SK-N-SH (cell line): ENCODE data around the gene GSG1L. TPM values are rescaled to one million over a fixed set of nuclear protein-coding genes. Genes with fewer than 3 reads are reported as not detected.

Experiments used
- CTCF ChIA-PET: fragments of 300-600, 350-600 bp; formaldehyde crosslinking; extraction: SDS; loops from one replicate; lab custom pipeline; 2021; lab: Yijun Ruan, JAX
- POLR2A ChIA-PET: fragments of 350-600 bp; sonication (Branson Sonifier 250); formaldehyde crosslinking; extraction: SDS; loops from one replicate; lab custom pipeline; 2020; ENCODE audit warnings: antibody characterized with exemption, inconsistent platforms; lab: Yijun Ruan, JAX
- DNase-seq: peaks from one replicate; pipeline ENCODE4 v3.0.0; 2012
- H2AFZ ChIP-seq: fragments of 200-600 bp; sonication (generic); 2 replicates; pipeline ENCODE4 v1.8.1; 2016; ENCODE audit warnings: antibody characterized with exemption, mild to moderate bottlenecking, low read depth
- H3F3A ChIP-seq: fragments of 200-600 bp; sonication (generic); replicated peaks from 2 replicates; pipeline ENCODE3; 2016; ENCODE audit warnings: antibody characterized with exemption, mild to moderate bottlenecking; ENCODE audit not compliant: insufficient read depth
- H3K27ac ChIP-seq, 2 experiments: fragments of 200-500 bp in 1 of 2; fragments of 200-600 bp in 1 of 2; sonication (Bioruptor generic) in 1 of 2; sonication (generic), shearing (Covaris generic) in 1 of 2; 2 replicates each; pipeline versions ENCODE4 v1.5.1 to v1.6.1; 2014 to 2016; ENCODE audit warnings: low read depth in 2 of 2, inconsistent platforms in 1 of 2, low read length in 1 of 2, mild to moderate bottlenecking in 1 of 2, mixed read lengths in 1 of 2
- H3K27me3 ChIP-seq: fragments of 200-600 bp; sonication (generic), shearing (Covaris generic); 2 replicates; pipeline ENCODE4 v1.6.1; 2016; ENCODE audit warnings: mixed run types; ENCODE audit not compliant: insufficient read depth
- H3K36me3 ChIP-seq, 2 experiments: fragments of 200-500 bp in 1 of 2; fragments of 200-600 bp in 1 of 2; sonication (Bioruptor generic) in 1 of 2; sonication (generic) in 1 of 2; replicated peaks in 1 of 2; 2 replicates each; pipeline versions ENCODE3 to v1.5.1; 2014 to 2016; ENCODE audit warnings: low read length in 1 of 2, mild to moderate bottlenecking in 1 of 2; ENCODE audit not compliant: insufficient read depth in 2 of 2, control insufficient read depth in 1 of 2
- H3K4me1 ChIP-seq, 2 experiments: fragments of 200-500 bp in 1 of 2; fragments of 200-600 bp in 1 of 2; sonication (Bioruptor generic) in 1 of 2; sonication (generic), shearing (Covaris generic) in 1 of 2; 2 replicates each; pipeline versions ENCODE4 v1.5.1 to v1.6.1; 2014 to 2016; ENCODE audit warnings: low read depth in 1 of 2, low read length in 1 of 2, mixed run types in 1 of 2; ENCODE audit not compliant: insufficient read depth in 2 of 2, control insufficient read depth in 1 of 2
- H3K4me2 ChIP-seq: fragments of 200-600 bp; sonication (generic), shearing (Covaris generic); 2 replicates; pipeline ENCODE4 v1.6.1; 2017; ENCODE audit warnings: mixed run types
- H3K4me3 ChIP-seq, 2 experiments: fragments of 200-500 bp in 1 of 2; fragments of 200-600 bp in 1 of 2; sonication (Bioruptor generic) in 1 of 2; sonication (generic), shearing (Covaris generic) in 1 of 2; 2 replicates each; pipeline versions ENCODE4 v1.5.1 to v1.8.1; 2014 to 2016; ENCODE audit warnings: low read depth in 2 of 2, inconsistent platforms in 1 of 2, low read length in 1 of 2, mild to moderate bottlenecking in 1 of 2, mixed read lengths in 1 of 2, moderate library complexity in 1 of 2
- H3K79me2 ChIP-seq: fragments of 200-600 bp; sonication (generic); 2 replicates; pipeline ENCODE4 v1.8.1; 2017; ENCODE audit warnings: mild to moderate bottlenecking; ENCODE audit not compliant: insufficient read depth
- H3K9ac ChIP-seq: fragments of 200-600 bp; sonication (generic); 2 replicates; pipeline ENCODE4 v1.6.1; 2017; ENCODE audit warnings: mixed run types
- H3K9me2 ChIP-seq: fragments of 200-600 bp; sonication (generic); 2 replicates; pipeline ENCODE4 v1.6.1; 2017; ENCODE audit warnings: mixed run types
- H3K9me3 ChIP-seq: fragments of 200-600 bp; sonication (generic); 2 replicates; pipeline ENCODE4 v1.6.1; 2017; ENCODE audit warnings: mixed run types, mild to moderate bottlenecking, moderate library complexity
- H4K20me1 ChIP-seq: fragments of 200-600 bp; sonication (generic); 2 replicates; pipeline ENCODE4 v1.6.1; 2017; ENCODE audit warnings: mild to moderate bottlenecking, mixed run types; ENCODE audit not compliant: insufficient read depth
- FOSL2 ChIP-seq: IDR thresholded peaks from 2 replicates; pipeline ENCODE4 v1.4.0; 2012; ENCODE audit warnings: low read depth, mild to moderate bottlenecking, moderate library complexity, borderline replicate concordance
- FOXJ3 ChIP-seq: sonication (generic); formaldehyde crosslinking; IDR thresholded peaks from 2 replicates; pipeline ENCODE4 v1.5.1; 2020; ENCODE audit warnings: mild to moderate bottlenecking, missing genetic modification reagents
- GABPA ChIP-seq: IDR thresholded peaks from 2 replicates; pipeline ENCODE4 v1.4.0; 2012; ENCODE audit warnings: low read depth, mild to moderate bottlenecking
- JUND ChIP-seq: IDR thresholded peaks from 2 replicates; pipeline ENCODE4 v1.4.0; 2012
- MEF2A ChIP-seq: IDR thresholded peaks from 2 replicates; pipeline ENCODE4 v1.4.0; 2012; ENCODE audit warnings: low read depth, borderline replicate concordance
- NFIC ChIP-seq: IDR thresholded peaks from 2 replicates; pipeline ENCODE4 v1.4.0; 2012; ENCODE audit warnings: borderline replicate concordance
- POLR2AphosphoS5 ChIP-seq: IDR thresholded peaks from 2 replicates; pipeline ENCODE4 v1.6.1; 2012; ENCODE audit warnings: low read depth, low read length
- SMC3 ChIP-seq: IDR thresholded peaks from 2 replicates; pipeline ENCODE4 v1.6.1; 2012; ENCODE audit warnings: low read depth, low read length, improper control_type of control experiment
- TAF1 ChIP-seq: IDR thresholded peaks from 2 replicates; pipeline ENCODE4 v1.6.1; 2012; ENCODE audit warnings: low read depth, mild to moderate bottlenecking, low read length, moderate library complexity, borderline replicate concordance
- WGBS: methylation state at CpG from one replicate; pipeline ENCODE4 v1.1.6; 2017; ENCODE audit warnings: low lambda C conversion rate; 5-methylcytosine and 5-hydroxymethylcytosine counted together
- polyA plus RNA-seq, 3 experiments: library from polyadenylated mRNA; depleted of rRNA; stranded (reverse); fragments of >200 nt; gene quantifications; 2 replicates each; pipeline ENCODE4 v1.2.3, GENCODE V29; 2012
- TF ChIP-seq, protein P1 (sequence below): IDR thresholded peaks from 2 replicates; pipeline ENCODE4 v1.6.1; 2012; ENCODE audit warnings: mild to moderate bottlenecking, low read depth, low read length, moderate library complexity
- TF ChIP-seq, protein P2 (sequence below): IDR thresholded peaks from 2 replicates; pipeline ENCODE4 v1.4.0; 2012; ENCODE audit warnings: low read depth
- TF ChIP-seq, protein P3 (sequence below): fragments of 150-350 bp; IDR thresholded peaks from 2 replicates; pipeline ENCODE4 v1.6.1; 2017; ENCODE audit warnings: antibody characterized with exemption, low read length, low read depth, borderline replicate concordance
- TF ChIP-seq, protein P4 (sequence below): IDR thresholded peaks from 2 replicates; pipeline ENCODE4 v1.4.0; 2012; ENCODE audit warnings: low read depth, borderline replicate concordance
- TF ChIP-seq, protein P5 (sequence below): IDR thresholded peaks from 2 replicates; pipeline ENCODE4; 2012

The GSG1L gene
- polyA plus RNA-seq, 1 of the 3 experiments (the other 2 are of a cell fraction): not detected

DNA sequence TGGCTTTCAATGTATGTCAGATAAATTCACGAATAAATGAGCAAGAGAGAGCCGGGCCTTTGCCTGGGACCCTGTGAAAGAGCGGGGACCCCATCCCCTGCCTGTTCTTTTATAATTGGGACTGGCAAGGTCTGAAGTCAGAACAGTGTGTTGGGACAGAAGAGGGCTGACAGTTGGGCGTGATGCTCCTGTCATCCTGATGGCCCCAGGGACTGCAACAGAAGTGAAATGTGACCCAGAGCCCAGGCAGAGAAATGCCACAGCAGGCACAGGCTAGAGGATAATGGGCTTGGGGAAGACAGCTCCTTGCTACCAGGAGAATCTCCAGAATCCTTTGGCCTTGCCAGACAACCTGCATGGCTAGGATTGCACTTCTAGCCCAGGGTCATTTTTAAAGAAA, 37.9 kb downstream of the GSG1L start (continued):
- TF ChIP-seq, protein P1, sequence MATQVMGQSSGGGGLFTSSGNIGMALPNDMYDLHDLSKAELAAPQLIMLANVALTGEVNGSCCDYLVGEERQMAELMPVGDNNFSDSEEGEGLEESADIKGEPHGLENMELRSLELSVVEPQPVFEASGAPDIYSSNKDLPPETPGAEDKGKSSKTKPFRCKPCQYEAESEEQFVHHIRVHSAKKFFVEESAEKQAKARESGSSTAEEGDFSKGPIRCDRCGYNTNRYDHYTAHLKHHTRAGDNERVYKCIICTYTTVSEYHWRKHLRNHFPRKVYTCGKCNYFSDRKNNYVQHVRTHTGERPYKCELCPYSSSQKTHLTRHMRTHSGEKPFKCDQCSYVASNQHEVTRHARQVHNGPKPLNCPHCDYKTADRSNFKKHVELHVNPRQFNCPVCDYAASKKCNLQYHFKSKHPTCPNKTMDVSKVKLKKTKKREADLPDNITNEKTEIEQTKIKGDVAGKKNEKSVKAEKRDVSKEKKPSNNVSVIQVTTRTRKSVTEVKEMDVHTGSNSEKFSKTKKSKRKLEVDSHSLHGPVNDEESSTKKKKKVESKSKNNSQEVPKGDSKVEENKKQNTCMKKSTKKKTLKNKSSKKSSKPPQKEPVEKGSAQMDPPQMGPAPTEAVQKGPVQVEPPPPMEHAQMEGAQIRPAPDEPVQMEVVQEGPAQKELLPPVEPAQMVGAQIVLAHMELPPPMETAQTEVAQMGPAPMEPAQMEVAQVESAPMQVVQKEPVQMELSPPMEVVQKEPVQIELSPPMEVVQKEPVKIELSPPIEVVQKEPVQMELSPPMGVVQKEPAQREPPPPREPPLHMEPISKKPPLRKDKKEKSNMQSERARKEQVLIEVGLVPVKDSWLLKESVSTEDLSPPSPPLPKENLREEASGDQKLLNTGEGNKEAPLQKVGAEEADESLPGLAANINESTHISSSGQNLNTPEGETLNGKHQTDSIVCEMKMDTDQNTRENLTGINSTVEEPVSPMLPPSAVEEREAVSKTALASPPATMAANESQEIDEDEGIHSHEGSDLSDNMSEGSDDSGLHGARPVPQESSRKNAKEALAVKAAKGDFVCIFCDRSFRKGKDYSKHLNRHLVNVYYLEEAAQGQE: no peak

DNA sequence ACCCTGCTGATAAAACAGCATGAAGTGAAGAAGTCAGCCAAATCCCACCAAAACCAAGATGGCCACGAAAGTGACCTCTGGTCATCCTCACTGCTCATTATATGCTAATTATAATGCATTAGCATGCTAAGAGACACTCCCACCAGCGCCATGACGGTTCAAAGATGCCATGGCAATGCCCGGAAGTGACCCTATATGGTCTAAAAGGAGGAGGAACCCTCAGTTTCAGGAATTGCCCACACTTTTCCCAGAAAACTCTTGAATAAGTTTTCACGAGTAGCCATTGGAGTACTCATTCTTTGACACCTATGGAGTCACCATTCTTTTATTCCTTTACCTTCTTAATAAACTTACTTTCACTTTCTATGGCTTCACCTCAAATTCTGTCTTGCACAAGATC, 44.3 kb downstream of the GSG1L start:
- no peak for DNase-seq
- TF ChIP-seq MEF2A (no peak), GABPA (no peak), SMC3 (no peak), NFIC (no peak)
- Histone ChIP-seq H4K20me1 (no peaks in the 10 kb centered on the region), H3K4me2 (no peak overlapping the region), H3K36me3 (no peaks in the 10 kb centered on the region), H3K79me2 (no peaks in the 10 kb centered on the region), H3K9me3 (no peaks in the 10 kb centered on the region), H3K27me3 (no peaks in the 10 kb centered on the region), H2AFZ (no peak overlapping the region), H3K4me3 (no peak overlapping the region), H3K9ac (no peak overlapping the region), H3K9me2 (no peaks in the 10 kb centered on the region), H3K27ac (no peak overlapping the region), H3F3A (no peaks in the 10 kb centered on the region), H3K4me1 (no peaks in the 10 kb centered on the region; a peak in 1 of 4 replicates)
- 6% methylated on average over 5 of the region's 5 CpGs for WGBS
- CTCF ChIA-PET: no interaction called here
- POLR2A ChIA-PET: no interaction called here

DNA sequence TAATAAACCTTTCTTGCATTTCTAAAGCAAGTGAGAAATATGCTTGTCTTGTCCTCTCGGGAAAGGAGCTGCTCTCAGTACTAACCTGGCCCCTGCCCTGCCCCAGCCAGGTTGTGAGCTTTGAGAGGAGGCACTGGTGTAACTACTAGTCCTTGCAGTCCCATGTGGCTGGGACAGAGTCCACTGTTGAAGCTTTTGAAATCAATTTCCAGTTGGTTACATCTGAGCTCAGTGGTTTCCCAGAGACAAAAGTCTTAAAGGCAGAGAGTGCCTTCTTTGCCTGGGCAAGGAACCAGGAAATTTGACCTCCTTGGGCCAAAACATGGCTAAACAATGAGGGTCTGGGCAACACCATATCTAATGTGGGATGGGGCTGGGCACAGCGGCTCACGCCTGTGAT, 48.7 kb downstream of the GSG1L start:
- no peaks in the 10 kb centered on the region for H3K9me3 ChIP-seq
- no peaks in the 10 kb centered on the region; a peak in 1 of 4 replicates for H3K4me1 ChIP-seq
- no peaks in the 10 kb centered on the region for H3K79me2 ChIP-seq
- no peak overlapping the region for H3K27ac ChIP-seq
- H3K36me3 ChIP-seq: no peaks in the 10 kb centered on the region
- no peak overlapping the region for H3K4me3 ChIP-seq
- TF ChIP-seq JUND: no peak
- TF ChIP-seq FOXJ3 (CRISPR knock-in tag): no peak
- no peak for TF ChIP-seq NFIC
- TF ChIP-seq, protein P2, sequence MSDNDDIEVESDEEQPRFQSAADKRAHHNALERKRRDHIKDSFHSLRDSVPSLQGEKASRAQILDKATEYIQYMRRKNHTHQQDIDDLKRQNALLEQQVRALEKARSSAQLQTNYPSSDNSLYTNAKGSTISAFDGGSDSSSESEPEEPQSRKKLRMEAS: no peak
- TF ChIP-seq, protein P3, sequence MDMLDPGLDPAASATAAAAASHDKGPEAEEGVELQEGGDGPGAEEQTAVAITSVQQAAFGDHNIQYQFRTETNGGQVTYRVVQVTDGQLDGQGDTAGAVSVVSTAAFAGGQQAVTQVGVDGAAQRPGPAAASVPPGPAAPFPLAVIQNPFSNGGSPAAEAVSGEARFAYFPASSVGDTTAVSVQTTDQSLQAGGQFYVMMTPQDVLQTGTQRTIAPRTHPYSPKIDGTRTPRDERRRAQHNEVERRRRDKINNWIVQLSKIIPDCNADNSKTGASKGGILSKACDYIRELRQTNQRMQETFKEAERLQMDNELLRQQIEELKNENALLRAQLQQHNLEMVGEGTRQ: no peak
- TF ChIP-seq, protein P4, sequence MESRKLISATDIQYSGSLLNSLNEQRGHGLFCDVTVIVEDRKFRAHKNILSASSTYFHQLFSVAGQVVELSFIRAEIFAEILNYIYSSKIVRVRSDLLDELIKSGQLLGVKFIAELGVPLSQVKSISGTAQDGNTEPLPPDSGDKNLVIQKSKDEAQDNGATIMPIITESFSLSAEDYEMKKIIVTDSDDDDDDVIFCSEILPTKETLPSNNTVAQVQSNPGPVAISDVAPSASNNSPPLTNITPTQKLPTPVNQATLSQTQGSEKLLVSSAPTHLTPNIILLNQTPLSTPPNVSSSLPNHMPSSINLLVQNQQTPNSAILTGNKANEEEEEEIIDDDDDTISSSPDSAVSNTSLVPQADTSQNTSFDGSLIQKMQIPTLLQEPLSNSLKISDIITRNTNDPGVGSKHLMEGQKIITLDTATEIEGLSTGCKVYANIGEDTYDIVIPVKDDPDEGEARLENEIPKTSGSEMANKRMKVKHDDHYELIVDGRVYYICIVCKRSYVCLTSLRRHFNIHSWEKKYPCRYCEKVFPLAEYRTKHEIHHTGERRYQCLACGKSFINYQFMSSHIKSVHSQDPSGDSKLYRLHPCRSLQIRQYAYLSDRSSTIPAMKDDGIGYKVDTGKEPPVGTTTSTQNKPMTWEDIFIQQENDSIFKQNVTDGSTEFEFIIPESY: no peak
- no peak for TF ChIP-seq TAF1
- TF ChIP-seq POLR2AphosphoS5: no peak
- TF ChIP-seq, protein P5, sequence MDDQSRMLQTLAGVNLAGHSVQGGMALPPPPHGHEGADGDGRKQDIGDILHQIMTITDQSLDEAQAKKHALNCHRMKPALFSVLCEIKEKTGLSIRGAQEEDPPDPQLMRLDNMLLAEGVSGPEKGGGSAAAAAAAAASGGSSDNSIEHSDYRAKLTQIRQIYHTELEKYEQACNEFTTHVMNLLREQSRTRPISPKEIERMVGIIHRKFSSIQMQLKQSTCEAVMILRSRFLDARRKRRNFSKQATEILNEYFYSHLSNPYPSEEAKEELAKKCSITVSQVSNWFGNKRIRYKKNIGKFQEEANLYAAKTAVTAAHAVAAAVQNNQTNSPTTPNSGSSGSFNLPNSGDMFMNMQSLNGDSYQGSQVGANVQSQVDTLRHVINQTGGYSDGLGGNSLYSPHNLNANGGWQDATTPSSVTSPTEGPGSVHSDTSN: no peak
- TF ChIP-seq FOSL2: no peak
- ChIA-PET POLR2A (interaction anchor here (1.5 kb wide), 1 partner anchor 11 kb away, joined by 3 read pairs; no protein-coding TSS in a partner anchor), CTCF (interaction anchor here (1.2 to 1.5 kb wide), 3 partner anchors 21 to 375 kb away, joined by 3 to 4 read pairs (median 4); no protein-coding TSS in a partner anchor)
- no peak overlapping the region for H3K4me2 ChIP-seq
- DNase-seq: no peak
- H3K9me2 ChIP-seq: no peaks in the 10 kb centered on the region
- no peak overlapping the region for H3K9ac ChIP-seq
- WGBS: 56% methylated on average over 3 of the region's 3 CpGs
- no peaks in the 10 kb centered on the region for H3K27me3 ChIP-seq
- H4K20me1 ChIP-seq: no peaks in the 10 kb centered on the region
- H2AFZ ChIP-seq: no peak overlapping the region
- no peaks in the 10 kb centered on the region for H3F3A ChIP-seq
